DMS79 treated with DMSO at 0.1 percent for 48 hours (cell line): ENCODE measurements around the gene PLCB4.

ENCODE experiments used
- DNase-seq: peaks from one replicate; lab custom pipeline; 2025; lab: John Stamatoyannopoulos, UW

Gene PLCB4

GRCh38 chr20:9061434-9061833 lies 7.5 kb upstream of the PLCB4 start:
- DNase-seq: no peak

DNA sequence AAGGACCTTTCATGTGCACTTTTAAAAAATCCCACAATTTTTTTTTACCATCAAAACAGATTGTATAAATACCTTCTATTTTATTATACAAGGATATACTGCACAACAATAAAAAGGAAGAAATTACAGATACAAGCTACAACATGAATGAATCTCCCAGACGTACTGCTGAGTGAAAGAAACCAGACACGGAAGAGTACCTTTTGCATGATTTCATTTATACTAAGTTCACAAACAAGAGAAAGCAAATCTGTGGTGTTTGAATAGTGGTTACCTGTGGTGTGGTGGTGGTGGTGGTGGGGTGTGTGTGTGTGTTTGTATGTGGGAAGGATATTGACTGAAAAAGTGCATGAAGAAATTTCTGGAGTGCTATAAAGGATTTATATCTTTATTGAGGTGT lies 6.8 kb upstream of the PLCB4 start:
- no peak for DNase-seq

DNA sequence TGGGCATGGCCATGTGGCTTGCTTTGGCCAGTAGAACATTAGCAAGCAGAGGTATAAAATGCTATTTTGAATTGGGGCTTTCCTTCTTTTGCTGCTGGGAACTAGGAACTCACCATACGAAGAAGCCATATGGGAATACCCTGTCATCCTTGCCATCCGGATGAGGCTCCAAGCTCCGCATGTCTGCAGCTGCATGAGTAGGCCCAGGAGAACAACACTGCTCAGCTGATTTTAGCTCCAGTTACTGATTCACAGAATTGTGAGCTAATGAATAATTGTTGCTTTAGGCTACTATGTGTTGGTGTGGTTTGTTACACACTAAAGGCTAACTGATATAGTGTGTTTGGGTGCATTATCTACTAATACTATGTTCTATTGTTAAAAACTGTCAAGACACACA lies 2.7 kb upstream of the PLCB4 start:
- no peak for DNase-seq

DNA sequence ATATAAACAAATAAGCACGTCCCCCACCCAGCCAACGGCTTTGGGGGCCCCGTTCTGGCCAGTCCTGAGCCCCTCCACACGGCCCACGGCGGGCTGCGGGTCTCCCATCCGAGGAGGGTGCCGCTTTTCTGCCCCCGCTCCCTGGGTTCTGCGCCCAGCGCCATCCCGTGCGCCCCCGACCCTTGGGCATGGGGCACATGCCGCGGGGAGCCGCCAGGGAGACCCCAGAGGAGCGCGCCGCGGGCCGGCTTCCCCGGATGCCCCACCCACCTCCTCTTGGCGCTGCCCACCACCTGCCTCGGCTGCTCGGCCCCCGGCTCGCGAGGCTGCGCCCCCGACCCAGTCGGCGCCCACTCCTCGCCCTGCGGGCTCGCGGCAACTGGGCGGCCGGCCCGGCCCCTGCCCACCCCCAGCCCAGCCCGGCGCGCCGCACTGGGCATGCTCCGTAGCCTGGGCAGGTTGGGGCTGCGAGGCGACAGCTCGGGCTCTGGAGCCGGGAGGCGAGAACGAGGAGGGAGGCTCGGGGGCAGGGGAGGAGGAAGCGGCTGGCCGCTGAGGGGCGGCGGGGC lies 570 bp upstream of the PLCB4 start:
- DNase-seq: no peak

- DNase-seq: no peak
Measured at GRCh38 chr20:9070304-9070703, 1.4 kb downstream of the PLCB4 start.

DNA sequence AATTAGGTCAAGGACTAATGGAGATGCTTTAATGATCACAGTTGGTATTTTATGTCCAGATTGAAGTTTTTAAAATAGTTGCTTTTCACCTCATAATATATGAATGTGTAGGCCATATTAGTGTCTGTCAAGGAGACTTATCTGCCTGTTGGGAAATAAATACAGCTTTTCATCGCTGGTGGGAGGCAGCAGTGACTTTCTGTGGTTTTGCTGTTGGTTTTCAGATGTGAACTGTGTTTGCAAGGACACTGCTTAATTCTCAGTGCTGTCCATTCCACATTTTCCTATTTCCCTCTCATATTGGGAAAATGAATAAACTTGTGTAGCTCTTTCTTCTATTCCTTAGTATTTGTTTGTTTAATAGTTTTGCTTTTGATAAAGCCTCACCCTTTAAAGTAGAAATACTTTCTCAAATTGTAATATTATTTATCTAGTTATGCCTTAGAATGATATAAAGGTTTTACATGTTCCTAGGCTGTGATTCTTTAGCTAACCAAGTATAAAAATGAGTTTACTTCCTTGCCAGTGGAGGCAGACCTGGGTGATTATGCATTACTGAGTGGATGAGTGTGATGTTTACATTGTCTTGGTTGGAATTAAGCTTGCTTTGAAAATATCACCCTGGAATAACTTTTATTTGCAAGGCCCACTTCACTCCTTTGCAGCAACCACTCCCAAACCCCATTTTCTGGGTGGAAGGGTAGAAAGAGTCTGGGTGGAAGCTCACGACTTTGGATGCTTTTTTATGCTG lies 3.3 kb downstream of the PLCB4 start:
- no peak for DNase-seq

GRCh38 chr20:9072861-9073500 lies 4.1 kb downstream of the PLCB4 start:
- no peak for DNase-seq

GRCh38 chr20:9075264-9076095 lies 6.6 kb downstream of the PLCB4 start:
- no peak for DNase-seq

GRCh38 chr20:9076440-9076839 lies 7.6 kb downstream of the PLCB4 start:
- DNase-seq: no peak

DNA sequence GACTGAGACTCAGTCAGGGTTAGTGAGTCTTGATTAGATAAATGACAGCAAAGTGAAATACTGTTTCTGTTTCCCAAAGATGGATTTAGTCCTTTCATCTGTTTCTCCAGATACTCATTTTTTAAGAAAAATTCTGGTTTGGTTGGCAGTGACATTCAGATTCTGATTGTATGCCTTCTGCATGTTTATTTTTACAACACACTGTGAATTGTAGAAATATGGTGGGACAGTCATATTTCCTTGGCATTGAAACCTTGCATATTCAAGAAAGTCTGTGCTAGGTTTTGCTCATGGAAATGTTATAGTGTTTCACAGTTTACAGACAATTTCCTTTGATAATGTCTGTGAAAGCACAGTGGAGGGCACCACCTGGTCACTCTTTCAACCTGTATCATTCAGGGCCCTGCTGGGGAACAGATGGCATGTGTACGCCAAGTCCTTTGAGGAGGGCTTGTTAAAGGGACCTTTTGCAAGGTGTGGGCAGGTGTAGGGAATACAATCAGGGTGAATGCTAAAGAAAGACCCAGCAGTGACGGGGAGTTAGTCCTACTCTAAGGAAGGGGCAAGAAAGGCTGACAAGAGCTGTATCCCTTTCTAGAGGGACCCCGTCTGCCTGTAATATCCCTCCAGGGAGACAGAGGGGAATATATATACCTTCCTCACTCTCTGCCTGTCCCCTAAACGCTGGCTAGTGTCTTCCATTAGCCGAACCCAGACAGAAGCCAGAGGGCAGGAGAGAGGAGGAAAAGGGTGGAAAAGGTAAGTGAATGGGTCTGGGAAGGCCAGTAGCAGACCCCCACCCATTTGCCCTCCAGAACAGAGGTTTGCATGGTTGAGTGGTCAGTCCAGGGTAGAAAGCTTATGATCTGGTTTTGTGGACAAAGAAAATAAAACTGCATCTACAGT lies 10.2 kb downstream of the PLCB4 start:
- DNase-seq: no peak

DNA sequence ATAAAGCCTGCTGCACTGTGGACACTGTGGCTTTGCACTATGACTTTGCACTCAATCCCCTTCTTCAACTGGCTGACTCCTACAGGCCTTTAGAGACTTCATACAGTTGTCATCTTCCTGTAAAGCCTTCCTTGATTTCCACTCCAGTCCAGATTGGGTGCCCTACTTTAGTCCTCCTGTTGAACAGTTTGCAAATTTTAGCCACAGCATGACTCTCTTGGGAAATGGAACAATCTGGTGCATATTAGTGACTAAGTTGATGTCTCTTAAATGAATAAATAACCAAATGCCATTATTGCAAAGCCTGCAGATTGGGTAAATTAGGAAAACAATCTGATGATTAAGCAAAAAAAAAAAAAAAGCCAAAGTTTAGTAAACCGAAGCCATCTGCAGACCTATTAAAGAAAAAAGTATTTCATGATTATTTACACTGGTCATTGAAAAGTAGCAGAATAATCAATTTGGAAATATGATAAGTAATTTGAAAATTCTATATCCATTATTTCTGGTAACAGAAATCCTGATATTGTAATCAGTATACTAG lies 12.6 kb downstream of the PLCB4 start:
- no peak for DNase-seq

DNA sequence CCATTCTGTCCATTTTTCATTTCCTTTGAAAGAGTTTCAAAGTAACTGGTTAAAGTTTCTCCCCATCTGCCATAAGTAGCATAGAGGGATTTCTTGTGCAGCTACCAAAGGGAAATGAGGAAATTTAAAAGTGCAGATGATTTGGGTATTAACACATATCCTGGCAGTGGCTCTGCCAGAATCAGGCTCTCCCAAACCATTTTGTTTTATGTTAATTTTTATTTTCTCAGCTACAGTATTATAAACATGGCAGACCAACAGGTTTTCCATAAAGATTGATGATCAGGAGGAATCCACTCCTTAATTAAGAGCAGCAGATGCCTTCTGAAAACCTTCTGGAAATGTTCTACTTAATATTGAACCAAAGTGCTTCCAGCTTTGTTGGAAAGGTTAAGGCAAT lies 13.9 kb downstream of the PLCB4 start:
- no peak for DNase-seq

GRCh38 chr20:9087531-9088217 lies 18.8 kb downstream of the PLCB4 start:
- no peak for DNase-seq

- DNase-seq: no peak
Measured at GRCh38 chr20:9088556-9088955, 19.7 kb downstream of the PLCB4 start.

GRCh38 chr20:9092113-9092512 lies 23.2 kb downstream of the PLCB4 start:
- no peak for DNase-seq

- no peak for DNase-seq
Measured at GRCh38 chr20:9092655-9093054, 23.8 kb downstream of the PLCB4 start.

- no peak for DNase-seq
Measured at GRCh38 chr20:9093218-9093957, 24.5 kb downstream of the PLCB4 start.

- no peak for DNase-seq
Measured at GRCh38 chr20:9099372-9099771, 30.5 kb downstream of the PLCB4 start.

DNA sequence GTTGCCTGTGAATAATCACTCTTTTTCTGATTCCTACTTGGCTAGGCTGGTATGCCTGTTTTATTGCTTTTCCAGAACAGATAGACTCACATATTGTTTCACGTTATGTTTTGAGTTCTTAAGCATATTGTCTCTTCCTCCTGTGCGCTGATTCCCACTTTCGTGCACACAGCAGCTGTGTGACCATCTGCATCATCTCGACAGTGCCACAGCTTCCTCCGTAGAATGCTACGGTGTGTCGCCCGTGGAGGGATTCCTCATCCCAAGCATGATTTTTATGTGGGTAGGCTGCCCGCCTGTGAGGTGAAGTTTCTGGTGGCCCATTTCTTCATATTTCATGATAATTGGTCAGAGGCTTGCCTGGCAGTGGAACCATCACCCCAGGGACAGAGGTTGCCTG lies 31.8 kb downstream of the PLCB4 start:
- DNase-seq: no peak

- no peak for DNase-seq
Measured at GRCh38 chr20:9102456-9102855, 33.6 kb downstream of the PLCB4 start.
